Activated CD4-positive, alpha-beta T cell treated with anti-CD3 and anti-CD28 coated beads for 36 hours (primary cell): ENCODE measurements around the gene HDGF. TPM values are rescaled to one million over a fixed set of nuclear protein-coding genes. Genes with fewer than 3 reads are reported as not detected.
A peak's percentile ranks its signal among the peaks of the same experiment; 100 is the strongest.

Experiments used
- ATAC-seq: fragments of 200-7000 bp; cut with Tn5 transposase; one replicate; pipeline ENCODE4 v1.10.0; 2021; ENCODE audit warnings: mild to moderate bottlenecking, moderate library complexity
- CTCF ChIA-PET: fragments of 350-600 bp; sonication (Branson Sonifier 250); formaldehyde crosslinking; loops from one replicate; lab custom pipeline; 2021; ENCODE audit warnings: antibody characterized with exemption; lab: Charles Lee
- POLR2A ChIA-PET: fragments of 350-600 bp; sonication (Branson Sonifier 250); formaldehyde crosslinking; loops from one replicate; lab custom pipeline; 2021; ENCODE audit warnings: antibody characterized with exemption, inconsistent platforms; lab: Charles Lee
- DNase-seq: peaks from one replicate; pipeline ENCODE4 v3.0.0-alpha.2; 2020
- H3K27ac Mint-ChIP-seq: one replicate; pipeline ENCODE4 v1.8.0; 2021; ENCODE audit warnings: mixed read lengths
- H3K27me3 Mint-ChIP-seq: one replicate; pipeline ENCODE4 v1.8.0; 2021; ENCODE audit warnings: mixed read lengths
- H3K36me3 Mint-ChIP-seq: one replicate; pipeline ENCODE4 v1.8.0; 2021; ENCODE audit warnings: low read depth, mixed read lengths
- H3K4me1 Mint-ChIP-seq: one replicate; pipeline ENCODE4 v1.8.0; 2021; ENCODE audit warnings: mixed read lengths
- H3K4me3 Mint-ChIP-seq: one replicate; pipeline ENCODE4 v1.8.0; 2021; ENCODE audit warnings: mild to moderate bottlenecking, moderate library complexity, mixed read lengths
- H3K9me3 Mint-ChIP-seq: one replicate; pipeline ENCODE4 v1.8.0; 2021; ENCODE audit warnings: low read depth, mixed read lengths
- intact Hi-C, 2 experiments: fragments of 100-400 bp; cut with DNase I in 1 of 2; cut with micrococcal nuclease in 1 of 2; formaldehyde crosslinking; loops; one replicate each; pipeline versions ENCODE4 v1.14.2 to v1.15.1; 2022 to 2024; cut with DNase I, micrococcal nuclease
- total RNA-seq, 2 experiments: library from RNA; stranded (reverse); gene quantifications; one replicate each; pipeline ENCODE4 v1.2.3, GENCODE V29; 2021

Gene HDGF
- 100 to 1,000 TPM; 312 to 358 TPM for total RNA-seq

GRCh38 chr1:156751451-156751756 lies at the start of gene HDGF:
HDGF (minus strand) TSS chr1:156751675; CDS start chr1:156751429, 246 bp downstream.
- Mint-ChIP-seq H3K9me3 (no peaks in the 10 kb centered on the region), H3K27ac (peak within 1 kb of the TSS; percentile 96), H3K36me3 (peaks cover 33% of the 10 kb centered on the region), H3K27me3 (no peaks in the 10 kb centered on the region), H3K4me3 (peak within 1 kb of the TSS; percentile 98), H3K4me1 (peaks cover 39% of the 10 kb centered on the region)
- DNase-seq (no peak), ATAC-seq (no peak)
- CTCF ChIA-PET: interaction anchor here (1.0 to 6.3 kb wide), 5 partner anchors 9 to 46 kb away, joined by 3 to 79 read pairs (median 16); partner anchors contain the start of genes CRABP2, ISG20L2, METTL25B and MRPL24
- POLR2A ChIA-PET: interaction anchor here (0.9 to 2.8 kb wide), 7 partner anchors 9 to 23 kb away, joined by 3 to 26 read pairs (median 5); partner anchors contain the start of genes ISG20L2, METTL25B, MRPL24 and PRCC
- intact Hi-C loops: loop anchor here (1.0 kb wide), 5 partner anchors 10 to 250 kb away; partner anchors contain the start of genes MRPL24 (in 2 of the 2), PRCC (in 2 of the 2), ISG20L2 (in 1 of the 2) and METTL25B (in 1 of the 2)

- peaks cover 67% of the 10 kb centered on the region for H3K36me3 Mint-ChIP-seq
Observed at GRCh38 chr1:156797212-156797871, 45.9 kb upstream of the HDGF start.

GRCh38 chr1:156796340-156797097 lies 45.0 kb upstream of the HDGF start:
- no peak overlapping the region for H3K4me3 Mint-ChIP-seq
- H3K36me3 Mint-ChIP-seq: peaks cover 72% of the 10 kb centered on the region
- H3K9me3 Mint-ChIP-seq: no peaks in the 10 kb centered on the region
- intact Hi-C loops: loop anchor here (1.0 to 2.0 kb wide), 4 partner anchors 42 to 130 kb away; partner anchors contain the start of gene NTRK1 (in 2 of the 2)
- CTCF ChIA-PET: interaction anchor here (0.7 to 8.2 kb wide), 18 partner anchors 10 to 136 kb away, joined by 3 to 109 read pairs (median 4); partner anchors contain the start of genes NTRK1 and PEAR1
- DNase-seq: no peak
- no peak for ATAC-seq
- POLR2A ChIA-PET: no interaction called here
- H3K27me3 Mint-ChIP-seq: no peaks in the 10 kb centered on the region
- H3K27ac Mint-ChIP-seq: no peak overlapping the region
- H3K4me1 Mint-ChIP-seq: peaks cover 5% of the 10 kb centered on the region

More at GRCh38 chr1:156797212-156797871, 45.9 kb upstream of the HDGF start:
- intact Hi-C loops: loop anchor here (1.0 to 2.0 kb wide), 4 partner anchors 41 to 129 kb away; partner anchors contain the start of gene NTRK1 (in 2 of the 2)
- no peak overlapping the region for H3K27ac Mint-ChIP-seq
- peak; percentile 75 for DNase-seq
- no peaks in the 10 kb centered on the region for H3K9me3 Mint-ChIP-seq
- ATAC-seq: peak; percentile 84
- H3K27me3 Mint-ChIP-seq: no peaks in the 10 kb centered on the region
- H3K4me3 Mint-ChIP-seq: no peak overlapping the region
- CTCF ChIA-PET: interaction anchor here (0.7 to 8.2 kb wide), 19 partner anchors 11 to 131 kb away, joined by 3 to 109 read pairs (median 4); partner anchors contain the start of genes NTRK1 and PEAR1
- peaks cover 7% of the 10 kb centered on the region for H3K4me1 Mint-ChIP-seq
- POLR2A ChIA-PET: no interaction called here

GRCh38 chr1:156795787-156796186 lies 44.3 kb upstream of the HDGF start:
- ChIA-PET POLR2A (interaction anchor here (0.6 kb wide), 1 partner anchor 21 kb away, joined by 4 read pairs; no protein-coding TSS in a partner anchor), CTCF (interaction anchor here (0.9 to 8.2 kb wide), 14 partner anchors 9 to 135 kb away, joined by 3 to 109 read pairs (median 4); partner anchors contain the start of genes NTRK1 and PEAR1)
- Mint-ChIP-seq H3K4me3 (no peak overlapping the region), H3K27ac (no peak overlapping the region), H3K36me3 (peaks cover 69% of the 10 kb centered on the region), H3K4me1 (no peaks in the 10 kb centered on the region), H3K27me3 (no peaks in the 10 kb centered on the region), H3K9me3 (no peaks in the 10 kb centered on the region)
- DNase-seq (no peak), ATAC-seq (no peak)
- intact Hi-C loops: loop anchor here in 1 of 2 experiments (2.0 kb wide), 2 partner anchors 43 to 131 kb away; no protein-coding TSS in a partner anchor

GRCh38 chr1:156795374-156795733 lies 43.9 kb upstream of the HDGF start:
- peaks cover 64% of the 10 kb centered on the region for H3K36me3 Mint-ChIP-seq
- H3K4me3 Mint-ChIP-seq: no peak overlapping the region
- CTCF ChIA-PET: interaction anchor here (0.9 to 8.2 kb wide), 12 partner anchors 9 to 135 kb away, joined by 3 to 109 read pairs (median 9); partner anchors contain the start of genes NTRK1 and PEAR1
- intact Hi-C loops: no loop called here
- H3K4me1 Mint-ChIP-seq: no peaks in the 10 kb centered on the region
- no peak for ATAC-seq
- H3K27me3 Mint-ChIP-seq: no peaks in the 10 kb centered on the region
- POLR2A ChIA-PET: interaction anchor here (0.5 to 0.6 kb wide), 2 partner anchors 10 to 20 kb away, joined by 3 to 4 read pairs; no protein-coding TSS in a partner anchor
- DNase-seq: no peak
- H3K9me3 Mint-ChIP-seq: no peaks in the 10 kb centered on the region
- no peak overlapping the region for H3K27ac Mint-ChIP-seq

GRCh38 chr1:156794506-156795373 lies 43.3 kb upstream of the HDGF start:
- ChIA-PET CTCF (interaction anchor here (0.9 to 7.9 kb wide), 9 partner anchors 8 to 133 kb away, joined by 3 to 61 read pairs (median 5); partner anchors contain the start of genes NTRK1 and PEAR1), POLR2A (interaction anchor here (0.5 to 0.6 kb wide), 2 partner anchors 11 to 20 kb away, joined by 3 to 4 read pairs; no protein-coding TSS in a partner anchor)
- no peaks in the 10 kb centered on the region for H3K9me3 Mint-ChIP-seq
- no peak overlapping the region for H3K4me3 Mint-ChIP-seq
- H3K4me1 Mint-ChIP-seq: no peaks in the 10 kb centered on the region
- no peak overlapping the region for H3K27ac Mint-ChIP-seq
- ATAC-seq: no peak
- peaks cover 64% of the 10 kb centered on the region for H3K36me3 Mint-ChIP-seq
- DNase-seq: no peak
- no peaks in the 10 kb centered on the region for H3K27me3 Mint-ChIP-seq
- intact Hi-C loops: no loop called here

GRCh38 chr1:156789621-156790318 lies 38.3 kb upstream of the HDGF start:
- no peaks in the 10 kb centered on the region for H3K9me3 Mint-ChIP-seq
- peaks cover 5% of the 10 kb centered on the region for H3K4me1 Mint-ChIP-seq
- no peaks in the 10 kb centered on the region for H3K27me3 Mint-ChIP-seq
- ATAC-seq (no peak), DNase-seq (no peak)
- intact Hi-C loops: no loop called here
- no peak overlapping the region for H3K4me3 Mint-ChIP-seq
- H3K36me3 Mint-ChIP-seq: peaks cover 52% of the 10 kb centered on the region
- ChIA-PET POLR2A (no interaction called here), CTCF (interaction anchor here (0.9 to 2.0 kb wide), 5 partner anchors 9 to 133 kb away, joined by 3 to 8 read pairs (median 3); no protein-coding TSS in a partner anchor)
- H3K27ac Mint-ChIP-seq: peak overlapping the region; percentile 11

GRCh38 chr1:156788136-156788535 lies 36.7 kb upstream of the HDGF start:
- H3K27me3 Mint-ChIP-seq: no peaks in the 10 kb centered on the region
- ATAC-seq (no peak), DNase-seq (no peak)
- ChIA-PET POLR2A (interaction anchor here (0.6 kb wide), 2 partner anchors 57 to 126 kb away, joined by 3 to 6 read pairs; no protein-coding TSS in a partner anchor), CTCF (interaction anchor here (1.9 to 2.0 kb wide), 2 partner anchors 11 to 71 kb away, joined by 4 to 8 read pairs; no protein-coding TSS in a partner anchor)
- peaks cover 5% of the 10 kb centered on the region for H3K4me1 Mint-ChIP-seq
- intact Hi-C loops: no loop called here
- H3K4me3 Mint-ChIP-seq: no peak overlapping the region
- H3K36me3 Mint-ChIP-seq: peaks cover 43% of the 10 kb centered on the region
- H3K27ac Mint-ChIP-seq: no peak overlapping the region
- H3K9me3 Mint-ChIP-seq: no peaks in the 10 kb centered on the region

- H3K36me3 Mint-ChIP-seq: peaks cover 46% of the 10 kb centered on the region
- H3K27ac Mint-ChIP-seq: no peak overlapping the region
- intact Hi-C loops: no loop called here
- H3K4me3 Mint-ChIP-seq: no peak overlapping the region
- H3K9me3 Mint-ChIP-seq: no peaks in the 10 kb centered on the region
- H3K4me1 Mint-ChIP-seq: peaks cover 7% of the 10 kb centered on the region
- DNase-seq: no peak
- CTCF ChIA-PET: interaction anchor here (1.0 to 1.1 kb wide), 2 partner anchors 9 to 105 kb away, joined by 3 to 5 read pairs; no protein-coding TSS in a partner anchor
- ATAC-seq: no peak
- POLR2A ChIA-PET: no interaction called here
- H3K27me3 Mint-ChIP-seq: no peaks in the 10 kb centered on the region
Observed at GRCh38 chr1:156786640-156787039, 35.2 kb upstream of the HDGF start.
